T-helper 2 cell treated with Interferon-gamma antibody and Interleukin-4, amounts not matched to agents 100 ng/mL and 5 ng/mL, for 36 hours (primary cell): ENCODE measurements around the gene PLXND1. TPM values are rescaled to one million over a fixed set of nuclear protein-coding genes. Genes with fewer than 3 reads are reported as not detected.
"Not testable (repeated sequence)": the region's sequence is repeated elsewhere in the genome, so short reads cannot be mapped to it uniquely, and the experiment has no call there.

Source experiments
- intact Hi-C: fragments of 100-400 bp; cut with micrococcal nuclease; formaldehyde crosslinking; loops from one replicate; pipeline ENCODE4 v1.15.1; 2023
- total RNA-seq: library from RNA; stranded (reverse); gene quantifications from 2 replicates; pipeline ENCODE4 v1.2.3, GENCODE V29; 2022

Gene PLXND1
- total RNA-seq, 1 donor from 2014 or later, result 1.6 TPM

- intact Hi-C loops, result no loop called here
Measured at GRCh38 chr3:129530251-129530791, 76.2 kb downstream of the PLXND1 start.

- intact Hi-C loops, result no loop called here
Measured at GRCh38 chr3:129529436-129530210, 76.9 kb downstream of the PLXND1 start.

- intact Hi-C loops, result no loop called here
Measured at GRCh38 chr3:129528589-129529100, 77.8 kb downstream of the PLXND1 start, which contains the start of gene RHO. Gene RHO (plus strand): TSS chr3:129528639. CDS start chr3:129528734, 95 bp downstream.

GRCh38 chr3:129527262-129527661 lies 79.2 kb downstream of the PLXND1 start:
- intact Hi-C loops, result no loop called here

GRCh38 chr3:129526121-129526900 lies 80.2 kb downstream of the PLXND1 start:
- intact Hi-C loops, result no loop called here

GRCh38 chr3:129525341-129525968 lies 81.0 kb downstream of the PLXND1 start:
- intact Hi-C loops, result no loop called here

- intact Hi-C loops, result no loop called here
Measured at GRCh38 chr3:129524081-129524480, 82.4 kb downstream of the PLXND1 start.

- intact Hi-C loops, result no loop called here
Measured at GRCh38 chr3:129522953-129523352, 83.5 kb downstream of the PLXND1 start.

GRCh38 chr3:129521611-129522010 lies 84.9 kb downstream of the PLXND1 start:
- intact Hi-C loops, result no loop called here

- intact Hi-C loops, result no loop called here
Measured at GRCh38 chr3:129520960-129521359, 85.5 kb downstream of the PLXND1 start.

GRCh38 chr3:129519896-129520715 lies 86.4 kb downstream of the PLXND1 start:
- intact Hi-C loops, result no loop called here

- intact Hi-C loops, result no loop called here
Measured at GRCh38 chr3:129519449-129519848, 87.0 kb downstream of the PLXND1 start.

- intact Hi-C loops, result no loop called here
Measured at GRCh38 chr3:129518581-129518980, 87.9 kb downstream of the PLXND1 start.

- intact Hi-C loops, result no loop called here
Measured at GRCh38 chr3:129518038-129518561, 88.4 kb downstream of the PLXND1 start.

- intact Hi-C loops, result no loop called here
Measured at GRCh38 chr3:129517516-129517915, 89.0 kb downstream of the PLXND1 start.

GRCh38 chr3:129515821-129516432 lies 90.5 kb downstream of the PLXND1 start:
- intact Hi-C loops, result not testable (repeated sequence)

GRCh38 chr3:129515108-129515820 lies 91.2 kb downstream of the PLXND1 start:
- intact Hi-C loops, result not testable (repeated sequence)

- intact Hi-C loops, result no loop called here
Measured at GRCh38 chr3:129514563-129514962, 91.9 kb downstream of the PLXND1 start.

GRCh38 chr3:129514110-129514509 lies 92.4 kb downstream of the PLXND1 start:
- intact Hi-C loops, result no loop called here
